ENCODE measurements around the gene WBP2. TPM values are rescaled to one million over a fixed set of nuclear protein-coding genes. Genes with fewer than 3 reads are reported as not detected.

The WBP2 gene
- total and polyA plus RNA-seq, 2 of the 13 experiments (the other 11 are each of a cell fraction or from before 2014, with no cell fraction given), result 29.2 to 29.5 TPM

GRCh38 chr17:75878174-75878998 is 23.3 kb upstream of the WBP2 start, which contains the start of gene TRIM47 (continued):
- TF ChIP-seq ZXDC (CRISPR knock-in tag; IDR thresholded peaks at IDR 0.05) (peak; percentile 70; the same call in 1 of the 2 replicates), ZNF737 (CRISPR knock-in tag; IDR thresholded peaks at IDR 0.05; ENCODE audit: borderline replicate concordance) (no peak), ATF2 (CRISPR knock-in tag; IDR thresholded peaks at IDR 0.05) (peak; percentile 71; the same call in 1 of the 2 replicates), ZNF891 (CRISPR knock-in tag; IDR thresholded peaks at IDR 0.05) (no peak), ELF3 (CRISPR knock-in tag; IDR thresholded peaks at IDR 0.05) (peak; percentile 74; the same call in 1 of the 2 replicates), MEIS2 (CRISPR knock-in tag; IDR thresholded peaks at IDR 0.05) (no peak; the same call in 1 of the 2 replicates), ZNF274 (CRISPR knock-in tag; IDR thresholded peaks at IDR 0.05) (peak; percentile 75; the same call in 1 of the 2 replicates), DR1 (CRISPR knock-in tag; IDR thresholded peaks at IDR 0.05) (no peak; the same call in 1 of the 2 replicates), FOXP4 (CRISPR knock-in tag; IDR thresholded peaks at IDR 0.05) (no peak), ZMYM3 (CRISPR knock-in tag; IDR thresholded peaks at IDR 0.05) (peak; percentile 91), ARID3A (IDR thresholded peaks at IDR 0.05; ENCODE audit: low read depth, low read length) (no peak), KDM1A (CRISPR knock-in tag; IDR thresholded peaks at IDR 0.05) (peak; percentile 45; the same call in 1 of the 2 replicates), POLR2AphosphoS5 (IDR thresholded peaks at IDR 0.05; ENCODE audit: low read depth, low read length) (peak; percentile 80), ZBTB7B (CRISPR knock-in tag; IDR thresholded peaks at IDR 0.05) (peak; percentile 98), ZNF768 (CRISPR knock-in tag; IDR thresholded peaks at IDR 0.05) (peak; percentile 6; the same call in 1 of the 2 replicates), IRF1 (CRISPR knock-in tag; IDR thresholded peaks at IDR 0.05; ENCODE audit: low read depth) (no peak), POLR2G (IDR thresholded peaks at IDR 0.05; ENCODE audit: low read depth, low read length) (peak; percentile 71), ZNF234 (CRISPR knock-in tag; conservative IDR thresholded peaks at IDR 0.05) (no peak), NPAS2 (CRISPR knock-in tag; IDR thresholded peaks at IDR 0.05; ENCODE audit: borderline replicate concordance) (no peak), HNF4G (IDR thresholded peaks at IDR 0.05; ENCODE audit: borderline replicate concordance, low read depth, low read length) (peak; percentile 21; the same call in 1 of the 2 replicates), HNF4G (CRISPR knock-in tag; IDR thresholded peaks at IDR 0.05; ENCODE audit: borderline replicate concordance, low read depth) (peak; percentile 62; the same call in 1 of the 2 replicates)

All from HepG2 (cell line).